ENCODE results near the gene EPHA7.

EPHA7 gene

DNA sequence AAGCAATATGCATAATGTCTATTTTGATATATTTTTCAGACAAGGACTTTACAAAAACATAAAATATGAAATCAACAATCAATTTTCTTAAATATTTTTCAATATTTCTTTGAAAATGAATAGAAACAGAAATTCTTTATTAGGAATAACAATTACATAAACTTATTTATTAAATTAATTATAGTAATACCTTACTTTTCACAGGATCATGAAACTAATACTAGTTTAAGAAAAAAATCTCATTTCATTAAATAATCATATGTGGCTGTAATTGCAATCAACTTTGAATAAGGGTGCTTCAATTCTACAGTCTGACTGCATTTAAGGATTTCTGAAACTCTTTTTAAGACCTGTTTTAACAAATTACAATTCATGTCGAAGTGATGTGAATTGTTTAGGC is 26.6 kb downstream of the EPHA7 start:
- no peak for DNase-seq (ENCODE audit: insufficient read length)
- no peak for FAIRE-seq
- TF ChIP-seq POLR2A (IDR thresholded peaks at IDR 0.05; ENCODE audit: low read depth, low read length) (no peak), POLR2AphosphoS5 (IDR thresholded peaks at IDR 0.05; ENCODE audit: low read depth, low read length) (no peak), TAF1 (IDR thresholded peaks at IDR 0.05; ENCODE audit: borderline replicate concordance, low read depth, low read length) (no peak)

DNA sequence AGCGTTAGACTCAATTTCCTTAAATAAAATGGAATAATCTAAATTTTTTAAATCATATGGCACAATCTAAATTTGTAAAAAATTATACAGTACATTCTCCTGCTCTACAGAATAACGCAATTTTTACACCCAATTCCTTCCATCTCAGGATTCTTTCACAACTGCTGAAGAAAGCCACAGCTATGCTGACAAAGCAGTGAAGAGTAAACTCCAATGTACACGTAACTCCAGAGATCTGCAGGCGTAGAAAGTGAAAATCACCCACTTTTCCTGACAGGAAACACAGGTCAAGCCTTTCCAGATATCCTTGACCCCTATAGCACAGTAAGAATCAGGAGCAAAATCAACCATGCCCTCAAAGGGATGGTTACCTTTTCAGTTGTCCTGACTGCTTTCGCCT is 27.4 kb downstream of the EPHA7 start:
- TF ChIP-seq POLR2A (IDR thresholded peaks at IDR 0.05; ENCODE audit: low read depth, low read length) (no peak), TAF1 (IDR thresholded peaks at IDR 0.05; ENCODE audit: borderline replicate concordance, low read depth, low read length) (no peak)
- FAIRE-seq, result no peak
- DNase-seq (ENCODE audit: insufficient read length), result no peak

DNA sequence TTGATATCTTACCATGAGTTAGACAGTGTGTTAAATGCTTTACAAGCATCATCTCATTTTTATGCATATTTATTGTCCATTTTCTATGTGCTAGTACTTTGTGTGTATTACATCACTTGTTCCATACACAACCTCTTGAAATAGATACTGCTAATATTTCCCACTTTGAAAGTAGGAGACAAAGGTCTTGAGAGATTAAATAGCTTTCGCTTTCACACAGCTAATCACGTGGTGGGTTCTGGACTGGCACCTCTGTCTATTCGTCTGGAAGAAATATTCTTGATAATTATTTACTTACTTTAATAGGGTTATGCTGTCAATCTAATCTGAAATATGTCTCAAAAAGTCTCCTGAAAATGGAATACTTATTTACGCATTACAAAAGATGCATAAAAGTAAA is 30.2 kb downstream of the EPHA7 start:
- FAIRE-seq (no peak), DNase-seq (ENCODE audit: insufficient read length) (no peak)
- no peak for TF ChIP-seq POLR2A (IDR thresholded peaks at IDR 0.05; ENCODE audit: low read depth, low read length)
- no peak for TF ChIP-seq TAF1 (IDR thresholded peaks at IDR 0.05; ENCODE audit: borderline replicate concordance, low read depth, low read length)
- no peak for TF ChIP-seq POLR2AphosphoS5 (IDR thresholded peaks at IDR 0.05; ENCODE audit: low read depth, low read length)

DNA sequence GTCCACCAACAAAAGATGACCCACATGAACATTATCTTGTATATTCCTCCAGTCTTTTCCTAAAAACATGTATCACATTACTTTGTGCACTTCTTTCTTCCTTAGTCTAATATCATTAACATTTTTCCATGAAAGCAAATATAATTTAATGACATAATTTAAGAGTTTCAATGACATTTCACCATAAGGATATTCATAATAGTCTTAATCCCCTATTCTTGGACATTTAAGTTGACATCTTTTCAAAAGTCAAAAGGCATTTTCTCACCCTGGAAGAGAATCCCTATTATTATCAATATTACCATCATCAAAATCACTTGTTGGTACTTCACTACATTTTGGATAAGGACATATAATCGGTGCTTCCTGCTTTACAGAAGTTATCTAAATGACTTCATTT is 31.3 kb downstream of the EPHA7 start:
- DNase-seq (ENCODE audit: insufficient read length), result no peak
- FAIRE-seq, result no peak
- TF ChIP-seq POLR2AphosphoS5 (IDR thresholded peaks at IDR 0.05; ENCODE audit: low read depth, low read length) (no peak), TAF1 (IDR thresholded peaks at IDR 0.05; ENCODE audit: borderline replicate concordance, low read depth, low read length) (no peak), POLR2A (IDR thresholded peaks at IDR 0.05; ENCODE audit: low read depth, low read length) (no peak)

DNA sequence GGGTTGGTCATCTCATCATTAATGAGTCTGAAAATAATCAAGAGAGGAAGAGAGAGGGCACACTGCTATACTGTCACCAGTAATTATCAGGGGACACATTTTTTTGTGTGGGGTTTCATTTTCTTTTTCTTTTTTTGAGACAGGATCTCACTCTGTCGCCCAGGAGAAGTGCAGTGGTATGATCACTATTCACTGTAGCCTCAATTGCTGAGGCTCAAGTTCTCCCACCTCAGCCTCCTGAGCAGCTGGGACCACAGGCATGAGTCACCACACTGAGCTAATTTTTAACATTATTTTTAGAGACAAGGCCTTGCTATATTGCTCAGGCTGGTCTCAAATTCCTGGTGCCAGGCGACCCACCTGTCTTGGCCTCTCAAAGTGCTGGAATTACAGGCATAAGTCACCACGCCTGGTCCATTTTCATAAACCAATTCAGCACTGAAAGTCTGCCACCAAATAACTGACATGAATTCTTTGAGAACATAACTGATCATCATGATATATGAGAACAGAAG is 43.3 kb downstream of the EPHA7 start:
- FAIRE-seq (no peak), DNase-seq (ENCODE audit: insufficient read length) (no peak)
- no peak for TF ChIP-seq POLR2A (IDR thresholded peaks at IDR 0.05; ENCODE audit: low read depth, low read length)
- no peak for TF ChIP-seq TAF1 (IDR thresholded peaks at IDR 0.05; ENCODE audit: borderline replicate concordance, low read depth, low read length)
- no peak for TF ChIP-seq POLR2AphosphoS5 (IDR thresholded peaks at IDR 0.05; ENCODE audit: low read depth, low read length)

DNA sequence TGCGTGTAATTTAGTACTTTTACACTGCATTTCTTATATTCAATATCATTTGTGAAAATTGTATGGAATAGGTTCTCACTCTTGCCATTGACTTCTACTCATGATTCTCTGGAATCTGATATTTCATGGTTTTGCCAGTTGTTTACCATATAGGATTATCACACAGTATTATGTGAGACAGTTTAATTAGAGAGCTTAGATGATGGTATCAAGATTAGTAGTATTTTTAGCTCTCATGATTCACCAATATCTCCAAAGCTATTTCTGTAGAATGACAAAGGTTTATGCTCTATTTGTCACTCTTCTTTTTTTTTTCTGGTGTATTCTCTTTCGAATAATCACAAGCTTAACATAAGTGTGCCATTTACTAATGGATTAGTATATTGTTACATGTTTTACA is 45.9 kb downstream of the EPHA7 start:
- DNase-seq (ENCODE audit: insufficient read length) (no peak), FAIRE-seq (no peak)
- TF ChIP-seq POLR2A (IDR thresholded peaks at IDR 0.05; ENCODE audit: low read depth, low read length) (no peak), TAF1 (IDR thresholded peaks at IDR 0.05; ENCODE audit: borderline replicate concordance, low read depth, low read length) (no peak), POLR2AphosphoS5 (IDR thresholded peaks at IDR 0.05; ENCODE audit: low read depth, low read length) (no peak)

DNA sequence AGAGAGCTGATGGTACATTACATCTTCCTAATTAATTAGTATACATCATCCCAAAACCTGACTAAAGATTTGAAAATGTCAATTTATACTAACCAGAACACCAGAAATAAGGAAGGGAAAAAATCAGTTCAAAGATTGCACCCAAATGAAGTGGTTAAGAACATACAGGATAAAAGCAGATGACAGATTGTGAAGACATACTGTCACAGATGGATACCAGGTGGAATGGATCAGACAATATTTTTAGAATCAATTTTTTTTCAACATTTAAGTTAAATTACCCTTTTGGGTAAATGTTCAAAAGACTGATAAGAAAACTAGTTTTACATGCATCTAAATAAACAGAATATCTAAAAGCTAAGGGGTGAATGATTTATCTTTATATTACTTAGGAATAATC is 47.6 kb downstream of the EPHA7 start:
- no peak for FAIRE-seq
- no peak for DNase-seq (ENCODE audit: insufficient read length)
- TF ChIP-seq POLR2A (IDR thresholded peaks at IDR 0.05; ENCODE audit: low read depth, low read length), result no peak
- no peak for TF ChIP-seq TAF1 (IDR thresholded peaks at IDR 0.05; ENCODE audit: borderline replicate concordance, low read depth, low read length)

DNA sequence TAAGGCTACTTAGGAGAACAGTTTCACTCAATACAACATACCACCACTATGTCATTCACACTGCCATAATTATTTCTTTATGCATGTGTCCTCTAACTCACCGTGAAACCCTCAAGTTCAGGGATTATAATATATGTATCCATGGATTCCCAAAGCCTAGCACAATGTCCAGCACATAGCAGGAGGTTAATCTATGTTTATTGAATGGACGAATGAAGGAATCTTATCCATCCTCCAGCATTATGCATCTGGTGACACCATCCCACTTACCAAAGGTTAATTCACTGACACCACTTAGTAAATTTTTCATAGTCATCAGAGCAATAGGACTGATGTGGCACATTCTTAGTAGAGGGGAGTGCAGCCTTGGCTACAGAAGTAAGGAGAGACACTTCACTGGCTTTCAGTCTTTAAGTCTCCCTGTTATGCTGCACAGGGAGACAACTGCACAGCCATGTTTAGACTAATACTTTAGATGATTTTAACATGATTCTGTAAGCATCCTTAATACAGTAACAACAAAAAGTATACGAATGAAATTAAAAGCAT is 49.7 kb downstream of the EPHA7 start:
- no peak for FAIRE-seq
- TF ChIP-seq TAF1 (IDR thresholded peaks at IDR 0.05; ENCODE audit: borderline replicate concordance, low read depth, low read length) (no peak), POLR2A (IDR thresholded peaks at IDR 0.05; ENCODE audit: low read depth, low read length) (no peak), POLR2AphosphoS5 (IDR thresholded peaks at IDR 0.05; ENCODE audit: low read depth, low read length) (no peak)
- no peak for DNase-seq (ENCODE audit: insufficient read length)

DNA sequence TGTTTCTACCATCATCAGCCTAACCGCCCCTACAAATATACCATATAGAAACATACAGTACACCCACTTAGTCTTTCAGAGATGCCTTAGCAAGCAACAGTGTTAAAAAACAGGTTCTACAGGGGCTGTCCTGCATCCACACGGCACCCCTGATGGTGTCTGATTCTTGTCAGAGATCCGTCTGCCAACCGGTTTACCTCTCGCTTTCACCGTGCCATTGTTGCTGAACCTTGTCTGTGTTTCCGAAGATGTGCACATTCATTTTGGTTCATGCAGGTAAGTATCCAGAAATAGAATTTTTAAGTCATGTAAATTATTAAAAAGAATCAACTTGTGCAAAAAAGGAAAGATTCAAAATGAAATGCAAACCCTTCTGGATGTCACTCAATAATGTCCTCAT is 52.9 kb downstream of the EPHA7 start:
- TF ChIP-seq POLR2AphosphoS5 (IDR thresholded peaks at IDR 0.05; ENCODE audit: low read depth, low read length), result no peak
- TF ChIP-seq POLR2A (IDR thresholded peaks at IDR 0.05; ENCODE audit: low read depth, low read length), result no peak
- no peak for TF ChIP-seq TAF1 (IDR thresholded peaks at IDR 0.05; ENCODE audit: borderline replicate concordance, low read depth, low read length)
- no peak for FAIRE-seq
- no peak for DNase-seq (ENCODE audit: insufficient read length)

DNA sequence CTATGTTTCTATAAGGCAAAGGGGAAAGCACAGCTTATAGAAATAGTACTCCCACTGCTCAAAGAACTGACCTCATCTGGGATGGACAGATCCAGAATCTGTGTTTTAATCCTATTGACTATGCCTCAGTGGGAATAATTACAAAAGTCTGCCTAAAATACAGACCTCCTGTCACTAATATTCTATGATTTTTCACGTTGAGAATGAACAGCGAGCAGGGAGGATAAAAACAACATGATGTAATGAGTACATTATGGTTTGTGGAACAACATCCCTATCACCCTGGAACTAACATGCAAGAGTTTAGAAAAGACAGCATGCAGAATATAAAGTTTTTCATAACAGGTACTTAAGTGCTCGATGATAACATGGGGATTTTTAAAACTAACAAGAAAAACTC is 53.9 kb downstream of the EPHA7 start:
- FAIRE-seq (no peak), DNase-seq (ENCODE audit: insufficient read length) (no peak)
- TF ChIP-seq POLR2AphosphoS5 (IDR thresholded peaks at IDR 0.05; ENCODE audit: low read depth, low read length) (no peak), POLR2A (IDR thresholded peaks at IDR 0.05; ENCODE audit: low read depth, low read length) (no peak), TAF1 (IDR thresholded peaks at IDR 0.05; ENCODE audit: borderline replicate concordance, low read depth, low read length) (no peak)

DNA sequence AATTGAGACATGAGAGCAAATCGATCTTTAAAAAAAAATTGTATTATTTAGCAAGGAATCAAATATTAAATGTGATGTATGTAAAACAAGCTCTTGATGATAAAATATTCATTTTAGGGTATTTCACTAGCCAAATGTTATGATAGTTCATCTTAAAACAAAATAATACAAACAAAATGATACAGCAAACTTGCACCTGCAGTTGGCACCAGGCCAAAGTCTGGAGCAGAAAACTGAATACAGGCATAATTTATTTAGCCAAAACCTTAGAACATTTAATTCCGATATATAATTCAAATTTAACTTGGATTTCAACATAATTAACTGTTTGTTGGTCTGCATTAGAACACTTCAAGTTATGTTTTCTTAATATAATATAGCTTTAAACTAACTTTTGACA is 60.9 kb downstream of the EPHA7 start:
- DNase-seq (ENCODE audit: insufficient read length) (no peak), FAIRE-seq (no peak)
- TF ChIP-seq TAF1 (IDR thresholded peaks at IDR 0.05; ENCODE audit: borderline replicate concordance, low read depth, low read length) (no peak), POLR2AphosphoS5 (IDR thresholded peaks at IDR 0.05; ENCODE audit: low read depth, low read length) (no peak), POLR2A (IDR thresholded peaks at IDR 0.05; ENCODE audit: low read depth, low read length) (no peak)

DNA sequence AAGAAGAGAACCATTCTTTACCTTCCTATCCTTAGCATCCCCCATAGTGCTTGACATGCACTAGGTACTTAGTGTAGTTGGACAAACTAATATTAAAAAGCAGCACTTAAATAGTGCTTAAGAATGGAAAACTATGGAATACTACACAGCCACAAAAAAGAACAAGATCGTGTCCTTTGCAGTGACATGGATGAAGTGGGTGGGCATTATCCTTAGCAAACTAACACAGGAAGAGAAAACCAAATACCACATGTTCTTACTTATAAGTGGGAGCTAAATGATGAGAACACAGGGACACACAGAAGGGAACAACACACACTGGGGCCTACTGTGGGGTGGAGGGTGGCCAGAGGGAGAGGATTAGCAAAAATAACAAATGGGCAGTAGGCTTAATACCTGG is 66.8 kb downstream of the EPHA7 start:
- TF ChIP-seq POLR2AphosphoS5 (IDR thresholded peaks at IDR 0.05; ENCODE audit: low read depth, low read length) (no peak), TAF1 (IDR thresholded peaks at IDR 0.05; ENCODE audit: borderline replicate concordance, low read depth, low read length) (no peak), POLR2A (IDR thresholded peaks at IDR 0.05; ENCODE audit: low read depth, low read length) (no peak)
- FAIRE-seq, result no peak
- no peak for DNase-seq (ENCODE audit: insufficient read length)

DNA sequence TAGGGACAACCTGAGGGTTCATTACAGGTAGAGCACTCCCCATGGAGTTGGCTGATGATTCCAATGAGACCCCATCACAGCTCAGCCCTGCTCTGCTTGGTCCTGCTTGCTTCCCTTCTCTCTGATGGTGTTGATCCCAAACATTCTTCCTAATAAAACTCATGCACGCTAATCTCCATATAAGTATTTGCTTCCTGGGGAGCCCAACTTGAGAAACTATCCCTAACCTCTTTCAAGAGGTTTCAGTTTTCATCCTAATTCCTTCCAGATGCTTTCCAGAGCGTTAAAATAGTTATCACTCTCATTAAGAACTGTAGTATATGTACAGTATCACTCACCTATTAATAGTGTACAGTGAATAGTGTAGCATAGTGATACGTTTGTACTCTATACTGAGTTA is 68.1 kb downstream of the EPHA7 start:
- no peak for DNase-seq (ENCODE audit: insufficient read length)
- FAIRE-seq, result no peak
- TF ChIP-seq TAF1 (IDR thresholded peaks at IDR 0.05; ENCODE audit: borderline replicate concordance, low read depth, low read length), result no peak
- no peak for TF ChIP-seq POLR2AphosphoS5 (IDR thresholded peaks at IDR 0.05; ENCODE audit: low read depth, low read length)
